HepG2 (cell line): Measurements from ENCODE around the gene GPR55. TPM values are rescaled to one million over a fixed set of nuclear protein-coding genes. Genes with fewer than 3 reads are reported as not detected.

Experiments used
- CREM ChIP-seq, 2 experiments: sonication (generic) in 1 of 2; formaldehyde crosslinking in 1 of 2; IDR thresholded peaks; 2 replicates each; pipeline versions ENCODE4 v1.4.0 to v1.6.1; 2016 to 2020; ENCODE audit warnings: antibody characterized with exemption in 1 of 2, mild to moderate bottlenecking in 1 of 2, missing genetic modification reagents in 1 of 2
- GATAD2A ChIP-seq: IDR thresholded peaks from 2 replicates; pipeline ENCODE4 v1.6.1; 2016
- HIVEP1 ChIP-seq: sonication (generic); formaldehyde crosslinking; IDR thresholded peaks from 2 replicates; pipeline ENCODE4 v1.4.0; 2020; ENCODE audit warnings: mild to moderate bottlenecking, missing genetic modification reagents
- ISL2 ChIP-seq: sonication (generic); formaldehyde crosslinking; IDR thresholded peaks from 2 replicates; pipeline ENCODE4 v1.5.0; 2020; ENCODE audit warnings: missing genetic modification reagents
- KLF6 ChIP-seq: IDR thresholded peaks from 2 replicates; pipeline ENCODE4 v1.8.0; 2016; ENCODE audit warnings: missing biosample characterization, missing genetic modification reagents
- MAF1 ChIP-seq: sonication (generic); formaldehyde crosslinking; IDR thresholded peaks from 2 replicates; pipeline ENCODE4 v1.5.0; 2020; ENCODE audit warnings: missing genetic modification reagents, borderline replicate concordance
- NR2F6 ChIP-seq, 2 experiments: IDR thresholded peaks; 2 replicates each; pipeline ENCODE4 v1.6.1; 2016; ENCODE audit warnings: antibody characterized with exemption in 1 of 2, mild to moderate bottlenecking in 1 of 2
- TEAD3 ChIP-seq: optimal IDR thresholded peaks from 2 replicates; pipeline ENCODE3; 2016; ENCODE audit warnings: borderline replicate concordance
- ZMAT3 ChIP-seq: sonication (generic); formaldehyde crosslinking; conservative IDR thresholded peaks from 2 replicates; pipeline ENCODE4 v1.7.0; 2021; ENCODE audit warnings: missing genetic modification reagents
- ZNF274 ChIP-seq: sonication (generic); formaldehyde crosslinking; IDR thresholded peaks from 2 replicates; pipeline ENCODE4 v1.5.1; 2020; ENCODE audit warnings: mild to moderate bottlenecking, missing genetic modification reagents
- ZNF44 ChIP-seq: sonication (generic); formaldehyde crosslinking; IDR thresholded peaks from 2 replicates; pipeline ENCODE4 v1.5.1; 2020; ENCODE audit warnings: mild to moderate bottlenecking, missing genetic modification reagents
- ZNF550 ChIP-seq: sonication (generic); formaldehyde crosslinking; IDR thresholded peaks from 2 replicates; pipeline ENCODE4 v1.4.0; 2020; ENCODE audit warnings: mild to moderate bottlenecking, missing genetic modification reagents, borderline replicate concordance
- ZNF652 ChIP-seq: IDR thresholded peaks from 2 replicates; pipeline ENCODE4 v1.6.1; 2016; ENCODE audit warnings: low read depth, borderline replicate concordance
- ZNF777 ChIP-seq: sonication (generic); formaldehyde crosslinking; IDR thresholded peaks from 2 replicates; pipeline ENCODE4 v1.4.0; 2020; ENCODE audit warnings: missing genetic modification reagents
- polyA plus RNA-seq, 8 experiments: library from polyadenylated mRNA; depleted of rRNA in 3 of 8; stranded (reverse) in 7 of 8; unstranded in 1 of 8; fragments of >200 nt; fragmentation: Illumina TruSeq in 4 of 8; extraction: Trizol in 4 of 8; gene quantifications; 2 replicates each; pipeline versions ENCODE4 v1.2.1 to v1.2.3, GENCODE V29; 2011 to 2016; ENCODE audit warnings: low read depth in 4 of 8, missing spikeins in 1 of 8, mixed read lengths in 1 of 8; ENCODE audit not compliant: insufficient read depth in 1 of 8
- total RNA-seq, 5 experiments: library from RNA; depleted of rRNA; stranded (reverse); fragments of >200 nt; fragmentation: Illumina TruSeq; extraction: Trizol; gene quantifications; 2 replicates each; pipeline ENCODE4 v1.2.3, GENCODE V29; 2016; ENCODE audit warnings: low read depth in 1 of 5
- TF ChIP-seq, protein P1 (sequence below): IDR thresholded peaks from 2 replicates; pipeline ENCODE4 v1.6.1; 2016; ENCODE audit warnings: low read depth, borderline replicate concordance
- TF ChIP-seq, protein P2 (sequence below), 2 experiments: IDR thresholded peaks; 2 replicates each; pipeline ENCODE4 v1.6.1; 2011 to 2012; ENCODE audit warnings: low read length in 2 of 2, borderline replicate concordance in 1 of 2, low read depth in 1 of 2, mild to moderate bottlenecking in 1 of 2, moderate library complexity in 1 of 2
- TF ChIP-seq, protein P3 (sequence below): sonication (generic); formaldehyde crosslinking; IDR thresholded peaks from 2 replicates; pipeline ENCODE4 v1.5.0; 2020; ENCODE audit warnings: mild to moderate bottlenecking, missing genetic modification reagents, borderline replicate concordance

The GPR55 gene
- total and polyA plus RNA-seq, 2 of the 13 experiments (the other 11 are each of a cell fraction or from before 2014, with no cell fraction given) = not detected

DNA sequence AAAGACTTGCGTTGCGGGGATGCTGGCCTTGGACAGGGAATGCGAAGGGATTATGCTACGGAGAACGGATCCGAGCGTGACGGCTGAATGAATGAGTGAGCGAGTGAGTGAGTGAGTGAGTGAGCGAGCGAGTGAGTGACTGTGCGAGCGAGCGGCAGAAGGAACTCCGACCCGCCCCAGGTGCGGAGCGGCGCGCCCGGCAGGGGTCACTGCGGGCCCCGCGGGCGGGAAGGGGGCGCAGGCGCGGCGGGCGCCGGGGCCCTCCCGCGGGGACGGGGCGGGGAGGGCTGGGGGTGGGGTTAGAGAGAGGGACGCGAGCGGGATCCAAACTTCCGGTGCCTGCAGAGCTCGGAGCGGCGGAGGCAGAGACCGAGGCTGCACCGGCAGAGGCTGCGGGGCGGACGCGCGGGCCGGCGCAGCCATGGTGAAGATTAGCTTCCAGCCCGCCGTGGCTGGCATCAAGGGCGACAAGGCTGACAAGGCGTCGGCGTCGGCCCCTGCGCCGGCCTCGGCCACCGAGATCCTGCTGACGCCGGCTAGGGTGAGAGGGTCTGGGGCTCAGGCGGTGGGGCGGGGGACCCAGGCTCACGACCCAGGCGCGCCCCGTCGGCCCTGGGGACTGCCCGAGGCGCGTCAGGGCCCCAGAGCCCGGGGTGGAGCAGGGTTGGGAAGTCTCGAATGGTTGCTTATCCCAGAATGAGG, 60.3 kb downstream of the GPR55 start, which contains the start of gene ITM2C (continued):
- TF ChIP-seq ZNF550 (CRISPR knock-in tag) = no peak
- 0 out of 2 replicates have a peak, but pooled peaks have one; percentile 54 for TF ChIP-seq ZNF44 (CRISPR knock-in tag)
- peak; percentile 92 for TF ChIP-seq ZNF777 (CRISPR knock-in tag)
- TF ChIP-seq ZNF274 (CRISPR knock-in tag) = peak; percentile 44; the same call in 1 of the 2 replicates
- TF ChIP-seq NR2F6 (IDR thresholded peaks at IDR 0.05) = no peak
- 0 out of 2 replicates have a peak, but pooled peaks have one; percentile 20 for TF ChIP-seq NR2F6 (CRISPR knock-in tag; IDR thresholded peaks at IDR 0.05)
- 0 out of 2 replicates have a peak, but pooled peaks have one; percentile 23 for TF ChIP-seq ZMAT3 (CRISPR knock-in tag)
- peak; percentile 54; the same call in 1 of the 2 replicates for TF ChIP-seq ISL2 (CRISPR knock-in tag)
- peak; percentile 92 for TF ChIP-seq ZNF652
- TF ChIP-seq, protein P1, sequence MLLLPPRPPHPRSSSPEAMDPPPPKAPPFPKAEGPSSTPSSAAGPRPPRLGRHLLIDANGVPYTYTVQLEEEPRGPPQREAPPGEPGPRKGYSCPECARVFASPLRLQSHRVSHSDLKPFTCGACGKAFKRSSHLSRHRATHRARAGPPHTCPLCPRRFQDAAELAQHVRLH (CRISPR knock-in tag) = peak; percentile 31; the same call in 1 of the 2 replicates
- 0 out of 2 replicates have a peak, but pooled peaks have one; percentile 43 for TF ChIP-seq KLF6 (CRISPR knock-in tag)
- TF ChIP-seq, protein P2, sequence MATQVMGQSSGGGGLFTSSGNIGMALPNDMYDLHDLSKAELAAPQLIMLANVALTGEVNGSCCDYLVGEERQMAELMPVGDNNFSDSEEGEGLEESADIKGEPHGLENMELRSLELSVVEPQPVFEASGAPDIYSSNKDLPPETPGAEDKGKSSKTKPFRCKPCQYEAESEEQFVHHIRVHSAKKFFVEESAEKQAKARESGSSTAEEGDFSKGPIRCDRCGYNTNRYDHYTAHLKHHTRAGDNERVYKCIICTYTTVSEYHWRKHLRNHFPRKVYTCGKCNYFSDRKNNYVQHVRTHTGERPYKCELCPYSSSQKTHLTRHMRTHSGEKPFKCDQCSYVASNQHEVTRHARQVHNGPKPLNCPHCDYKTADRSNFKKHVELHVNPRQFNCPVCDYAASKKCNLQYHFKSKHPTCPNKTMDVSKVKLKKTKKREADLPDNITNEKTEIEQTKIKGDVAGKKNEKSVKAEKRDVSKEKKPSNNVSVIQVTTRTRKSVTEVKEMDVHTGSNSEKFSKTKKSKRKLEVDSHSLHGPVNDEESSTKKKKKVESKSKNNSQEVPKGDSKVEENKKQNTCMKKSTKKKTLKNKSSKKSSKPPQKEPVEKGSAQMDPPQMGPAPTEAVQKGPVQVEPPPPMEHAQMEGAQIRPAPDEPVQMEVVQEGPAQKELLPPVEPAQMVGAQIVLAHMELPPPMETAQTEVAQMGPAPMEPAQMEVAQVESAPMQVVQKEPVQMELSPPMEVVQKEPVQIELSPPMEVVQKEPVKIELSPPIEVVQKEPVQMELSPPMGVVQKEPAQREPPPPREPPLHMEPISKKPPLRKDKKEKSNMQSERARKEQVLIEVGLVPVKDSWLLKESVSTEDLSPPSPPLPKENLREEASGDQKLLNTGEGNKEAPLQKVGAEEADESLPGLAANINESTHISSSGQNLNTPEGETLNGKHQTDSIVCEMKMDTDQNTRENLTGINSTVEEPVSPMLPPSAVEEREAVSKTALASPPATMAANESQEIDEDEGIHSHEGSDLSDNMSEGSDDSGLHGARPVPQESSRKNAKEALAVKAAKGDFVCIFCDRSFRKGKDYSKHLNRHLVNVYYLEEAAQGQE (IDR thresholded peaks at IDR 0.05; ENCODE audit: borderline replicate concordance in 1 of 2, low read depth in 1 of 2, low read length in 2 of 2) = peak in 1 of 2 experiments; percentile 22; a peak in 1 of 4 replicates
- TF ChIP-seq MAF1 (CRISPR knock-in tag) = peak; percentile 68; the same call in 1 of the 2 replicates
- TF ChIP-seq, protein P3, sequence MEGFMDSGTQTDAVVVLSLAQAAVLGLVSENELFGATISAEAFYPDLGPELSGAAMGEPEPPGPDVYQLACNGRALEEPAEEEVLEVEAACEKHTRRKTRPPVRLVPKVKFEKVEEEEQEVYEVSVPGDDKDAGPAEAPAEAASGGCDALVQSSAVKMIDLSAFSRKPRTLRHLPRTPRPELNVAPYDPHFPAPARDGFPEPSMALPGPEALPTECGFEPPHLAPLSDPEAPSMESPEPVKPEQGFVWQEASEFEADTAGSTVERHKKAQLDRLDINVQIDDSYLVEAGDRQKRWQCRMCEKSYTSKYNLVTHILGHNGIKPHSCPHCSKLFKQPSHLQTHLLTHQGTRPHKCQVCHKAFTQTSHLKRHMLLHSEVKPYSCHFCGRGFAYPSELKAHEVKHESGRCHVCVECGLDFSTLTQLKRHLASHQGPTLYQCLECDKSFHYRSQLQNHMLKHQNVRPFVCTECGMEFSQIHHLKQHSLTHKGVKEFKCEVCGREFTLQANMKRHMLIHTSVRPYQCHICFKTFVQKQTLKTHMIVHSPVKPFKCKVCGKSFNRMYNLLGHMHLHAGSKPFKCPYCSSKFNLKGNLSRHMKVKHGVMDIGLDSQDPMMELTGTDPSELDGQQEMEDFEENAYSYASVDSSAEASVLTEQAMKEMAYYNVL = peak; percentile 89
- TF ChIP-seq CREM (IDR thresholded peaks at IDR 0.05) = no peak
- TF ChIP-seq CREM (CRISPR knock-in tag; IDR thresholded peaks at IDR 0.05) = no peak
- peak; percentile 45 for TF ChIP-seq TEAD3 (CRISPR knock-in tag)
- peak; percentile 36; the same call in 1 of the 2 replicates for TF ChIP-seq GATAD2A (CRISPR knock-in tag)
- 0 out of 2 replicates have a peak, but pooled peaks have one; percentile 42 for TF ChIP-seq HIVEP1
